T47D (cell line): ENCODE results near the gene DHX40.
"Not testable (repeated sequence)": the region's sequence is repeated elsewhere in the genome, so short reads cannot be mapped to it uniquely, and the experiment has no call there.

ENCODE experiments used
- DNase-seq, 2 experiments: peaks; one replicate each; pipeline versions ENCODE4 v3.0.0 to v3.0.0-alpha.2; 2011 to 2012; ENCODE audit warnings: low read depth in 1 of 2, low spot score in 1 of 2
- JUND ChIP-seq: IDR thresholded peaks from 2 replicates; pipeline ENCODE4 v1.6.1; 2012; ENCODE audit warnings: low read depth
- in situ Hi-C: cut with HindIII; loops from 2 replicates; pipeline ENCODE4 v1.10.0; 2016; ENCODE audit warnings: low sequenced_read_pairs, low pct_unique_long_range_greater_than_20kb

DHX40 gene

DNA sequence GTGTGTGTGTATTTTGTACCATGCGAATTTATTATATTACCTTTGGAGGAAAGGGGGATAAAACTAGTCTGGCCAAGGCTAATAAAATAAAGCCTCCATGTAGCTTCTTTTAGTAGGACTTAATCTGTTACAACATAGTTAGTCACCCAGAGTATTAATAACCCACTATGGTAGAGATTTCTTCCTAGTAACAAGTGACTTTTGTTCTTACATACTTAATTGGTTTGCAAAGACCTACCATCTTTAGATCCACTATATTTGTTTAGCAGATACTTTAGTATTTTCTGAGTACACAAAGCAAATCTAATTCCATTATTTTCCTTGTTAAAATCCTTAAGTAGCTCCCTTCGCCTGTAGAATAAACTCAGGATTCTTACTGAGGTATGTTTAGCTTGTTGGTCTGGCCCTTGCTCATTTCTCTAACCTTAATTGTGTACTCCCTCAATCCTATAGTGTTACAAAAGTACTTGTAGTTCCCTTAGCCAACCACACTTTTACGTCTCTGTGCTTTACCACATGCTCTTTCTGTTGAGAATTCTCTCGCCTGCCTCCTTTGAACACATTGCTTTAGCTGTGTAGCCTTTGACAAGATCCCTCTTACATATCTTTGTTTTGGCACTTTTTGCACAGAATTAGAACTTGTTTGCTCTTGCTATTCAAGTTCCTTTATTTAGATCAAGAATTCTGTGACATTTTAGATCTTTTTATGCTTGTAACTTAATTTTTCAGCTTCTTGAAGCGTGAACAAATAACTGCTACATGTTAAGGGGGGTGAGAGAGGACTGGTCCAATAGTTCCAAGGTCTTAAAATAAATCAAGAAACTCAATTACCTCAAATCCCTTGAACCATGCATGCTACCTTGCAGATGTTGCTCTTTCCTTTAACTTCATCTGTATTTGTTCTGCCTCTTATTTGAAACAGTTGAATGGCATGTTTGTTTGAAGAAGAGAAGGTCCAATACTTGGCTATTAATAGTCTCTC, 78.0 kb downstream of the DHX40 start:
- in situ Hi-C loops: no loop called here
- peak in 1 of 2 experiments; percentile 36 for DNase-seq
- TF ChIP-seq JUND: no peak

DNA sequence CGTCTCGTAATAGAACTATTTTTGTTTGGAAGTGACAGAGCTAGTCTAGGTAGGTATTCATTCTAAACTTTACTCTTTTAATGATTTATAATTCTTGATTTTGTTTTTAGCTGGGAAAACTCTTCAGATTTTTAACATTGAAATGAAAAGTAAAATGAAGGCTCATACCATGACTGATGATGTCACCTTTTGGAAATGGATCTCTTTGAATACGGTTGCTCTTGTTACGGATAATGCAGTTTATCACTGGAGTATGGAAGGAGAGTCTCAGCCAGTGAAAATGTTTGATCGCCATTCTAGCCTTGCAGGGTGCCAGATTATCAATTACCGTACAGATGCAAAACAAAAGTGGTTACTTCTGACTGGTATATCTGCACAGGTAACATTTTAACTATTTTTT, 81.9 kb downstream of the DHX40 start:
- TF ChIP-seq JUND: no peak
- in situ Hi-C loops: no loop called here
- DNase-seq: no peak

DNA sequence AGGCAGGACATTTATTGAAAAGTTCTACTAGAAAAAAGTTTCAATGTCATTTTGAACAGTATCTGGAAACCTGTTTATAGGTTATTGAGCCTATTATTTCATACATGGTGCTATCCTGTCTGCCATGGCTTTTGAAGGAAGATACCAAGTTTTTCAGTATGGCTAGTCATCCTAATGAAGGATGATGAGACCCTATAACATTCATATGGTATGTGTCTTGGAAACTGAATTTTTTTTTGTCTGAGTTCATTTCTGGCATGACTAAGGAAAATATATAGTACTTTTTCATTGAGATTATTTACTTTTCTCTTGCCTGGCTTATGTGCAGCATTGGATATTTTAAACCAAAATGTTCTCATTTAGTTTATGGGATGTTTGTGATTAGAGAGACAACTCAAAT, 84.5 kb downstream of the DHX40 start:
- in situ Hi-C loops: no loop called here
- no peak for TF ChIP-seq JUND
- DNase-seq: no peak

DNA sequence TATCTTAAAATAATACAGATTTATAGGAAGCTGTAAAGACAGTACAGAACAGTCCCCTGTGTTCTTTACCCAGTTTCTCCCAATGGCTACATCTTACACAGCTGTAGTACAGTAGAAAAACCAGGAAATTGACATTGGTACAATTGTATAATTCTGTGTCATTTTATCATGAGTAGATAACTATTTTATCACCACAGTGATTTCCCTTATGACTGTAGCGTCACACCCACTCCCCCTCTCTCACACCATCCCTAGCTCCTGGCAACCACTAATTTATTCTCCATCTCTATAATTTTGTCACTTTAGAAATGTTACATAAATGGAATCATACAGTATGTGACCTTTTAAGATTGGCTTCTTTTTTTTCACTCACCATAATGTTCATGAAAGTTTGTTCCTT, 85.2 kb downstream of the DHX40 start:
- TF ChIP-seq JUND: no peak
- no peak for DNase-seq
- in situ Hi-C loops: no loop called here

DNA sequence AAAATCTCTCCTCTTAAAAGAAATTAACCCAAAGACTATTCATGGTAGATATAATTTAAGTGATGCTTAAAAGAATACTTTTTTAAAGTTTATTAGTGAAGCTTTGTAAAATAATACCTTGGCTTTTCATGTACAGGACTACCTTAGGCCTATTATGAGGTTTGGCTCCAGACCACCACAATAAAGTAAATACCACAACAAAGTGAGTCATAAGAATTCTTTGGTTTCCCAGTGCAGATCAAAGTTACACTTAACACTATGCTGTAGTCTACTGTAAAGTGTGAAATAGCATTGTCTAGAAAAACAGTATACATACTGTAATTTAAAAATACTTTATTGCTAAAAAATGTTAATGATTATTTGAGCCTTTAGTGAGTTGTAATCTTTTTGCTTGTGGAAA, 85.9 kb downstream of the DHX40 start:
- in situ Hi-C loops: no loop called here
- no peak for TF ChIP-seq JUND
- no peak for DNase-seq

DNA sequence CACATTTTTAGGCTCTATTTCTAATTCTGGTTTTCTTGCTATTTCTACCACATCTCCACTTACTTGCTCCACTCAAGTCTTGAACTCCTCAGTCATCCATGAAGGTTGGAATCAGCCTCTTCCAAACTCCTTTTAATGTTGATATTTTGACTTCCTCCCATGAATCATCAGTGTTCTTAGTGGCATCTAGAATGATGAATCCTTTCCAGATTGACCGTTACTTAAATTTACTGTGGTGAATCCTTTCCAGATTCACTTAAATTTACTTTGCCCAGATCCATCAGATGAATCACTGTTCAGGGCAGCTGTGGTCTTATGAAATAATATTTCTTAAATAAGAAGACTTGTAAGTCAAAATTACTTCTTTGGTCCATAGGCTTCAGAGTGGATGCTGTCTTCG, 86.7 kb downstream of the DHX40 start:
- in situ Hi-C loops: no loop called here
- no peak for TF ChIP-seq JUND
- DNase-seq: no peak

DNA sequence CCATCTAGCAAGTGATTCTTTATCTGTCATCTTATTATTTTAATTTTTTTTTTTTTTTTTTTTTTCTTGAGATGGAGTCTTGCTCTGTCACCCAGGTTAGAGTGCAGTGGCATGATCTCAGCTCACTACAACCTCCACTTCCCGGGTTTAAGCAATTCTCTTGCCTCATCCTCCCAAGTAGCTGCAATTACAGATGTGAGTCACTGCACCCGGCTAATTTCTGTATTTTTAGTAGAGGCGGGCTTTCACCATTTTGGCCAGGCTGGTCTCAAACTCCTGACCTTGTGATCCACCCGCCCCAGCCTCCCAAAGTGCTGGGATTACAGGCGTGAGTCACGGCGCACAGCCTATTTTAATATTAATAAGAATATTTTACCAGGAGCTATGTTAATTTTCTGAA, 91.2 kb downstream of the DHX40 start:
- in situ Hi-C loops, DNase-seq: not testable (repeated sequence)
